Nephron progenitor cell (in vitro differentiated cells): ENCODE measurements around the gene SMIM13.

Experiments used
- DNase-seq: peaks from one replicate; pipeline ENCODE4 v3.0.0; 2021
- H3K27ac Mint-ChIP-seq: 2 replicates; pipeline ENCODE4 v1.8.0; 2021; ENCODE audit warnings: mild to moderate bottlenecking, moderate library complexity, mixed read lengths
- H3K27me3 Mint-ChIP-seq: 2 replicates; pipeline ENCODE4 v1.8.0; 2021; ENCODE audit warnings: mild to moderate bottlenecking, low read depth, mixed read lengths; ENCODE audit not compliant: poor library complexity
- H3K36me3 Mint-ChIP-seq: 2 replicates; pipeline ENCODE4 v1.8.0; 2021; ENCODE audit warnings: low read depth, mixed read lengths
- H3K4me1 Mint-ChIP-seq: 2 replicates; pipeline ENCODE4 v1.8.0; 2021; ENCODE audit warnings: mixed read lengths
- H3K4me3 Mint-ChIP-seq: 2 replicates; pipeline ENCODE4 v1.8.0; 2021; ENCODE audit warnings: mild to moderate bottlenecking, moderate library complexity, mixed read lengths
- H3K9me3 Mint-ChIP-seq: 2 replicates; pipeline ENCODE4 v1.8.0; 2021; ENCODE audit warnings: mild to moderate bottlenecking, moderate library complexity, mixed read lengths
- CTCF ChIP-seq: fragments of 200-600 bp; sonication (generic); IDR thresholded peaks from 2 replicates; pipeline ENCODE4 v1.5.0; 2021; ENCODE audit warnings: antibody characterized with exemption

The SMIM13 gene

GRCh38 chr6:11144393-11144851 lies 50.8 kb downstream of the SMIM13 start:
- Mint-ChIP-seq H3K4me1 (peaks cover 6% of the 10 kb centered on the region), H3K4me3 (no peak overlapping the region), H3K27me3 (no peaks in the 10 kb centered on the region), H3K9me3 (no peaks in the 10 kb centered on the region), H3K36me3 (no peaks in the 10 kb centered on the region), H3K27ac (no peak overlapping the region)
- DNase-seq: peak; percentile 80
- TF ChIP-seq CTCF: peak; percentile 84

DNA sequence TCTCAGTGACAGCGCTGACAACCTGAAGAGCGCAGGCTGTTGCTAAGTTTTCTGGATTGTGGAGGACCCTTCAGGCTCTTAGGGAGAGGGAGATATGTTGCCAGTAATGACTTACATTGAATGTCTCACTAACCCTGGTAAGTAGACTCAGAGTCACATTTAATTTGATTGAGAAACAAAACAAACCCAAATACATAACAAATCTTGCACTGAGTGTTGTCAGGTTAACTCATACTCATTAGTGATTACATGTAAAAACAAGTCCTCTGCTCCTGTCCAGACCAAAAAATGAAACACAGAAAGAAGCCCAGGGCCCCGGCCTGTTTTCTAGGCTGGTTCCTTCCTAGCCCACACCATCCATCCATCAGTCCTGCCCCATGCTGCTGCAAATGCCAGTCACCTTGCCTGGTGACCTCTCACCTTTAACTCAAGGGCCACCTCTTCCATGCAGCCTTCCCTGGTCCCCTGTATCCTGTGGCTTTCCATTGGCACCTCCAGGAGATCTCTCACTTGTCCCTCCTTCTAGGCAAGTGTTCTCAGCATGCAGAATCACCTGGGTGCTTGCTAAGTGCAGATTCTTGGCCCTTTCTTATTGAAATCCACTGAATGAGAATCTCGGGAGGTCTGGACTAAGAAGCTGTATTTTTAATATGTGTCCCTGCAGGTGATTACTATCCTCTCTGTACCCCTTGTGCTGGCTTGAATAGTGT lies 52.6 kb downstream of the SMIM13 start:
- peaks cover 5% of the 10 kb centered on the region for H3K27me3 Mint-ChIP-seq
- H3K36me3 Mint-ChIP-seq: no peaks in the 10 kb centered on the region
- no peak for DNase-seq
- no peak overlapping the region for H3K27ac Mint-ChIP-seq
- no peak overlapping the region for H3K4me3 Mint-ChIP-seq
- TF ChIP-seq CTCF: no peak
- no peaks in the 10 kb centered on the region for H3K9me3 Mint-ChIP-seq
- H3K4me1 Mint-ChIP-seq: peaks cover 6% of the 10 kb centered on the region

DNA sequence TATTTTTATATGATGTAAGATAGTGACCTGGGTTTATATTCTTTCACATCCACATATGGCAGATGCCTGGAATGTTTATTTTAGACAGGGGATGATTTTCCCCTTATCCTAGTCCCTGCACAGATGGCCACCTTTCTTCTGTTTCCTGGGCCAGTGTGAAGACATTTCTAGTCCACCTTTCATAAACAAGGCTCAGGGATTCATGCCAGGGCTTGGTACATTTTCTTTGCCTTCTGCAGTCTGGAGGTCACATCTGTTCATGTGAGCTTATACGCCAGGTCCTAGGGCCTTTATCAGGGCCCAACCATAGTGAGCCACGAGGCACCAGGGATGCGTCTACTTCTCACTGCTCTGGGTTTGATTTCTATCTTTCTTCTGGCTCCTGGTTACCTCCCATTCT lies 55.9 kb downstream of the SMIM13 start:
- no peak for TF ChIP-seq CTCF
- Mint-ChIP-seq H3K9me3 (no peaks in the 10 kb centered on the region), H3K4me3 (no peak overlapping the region), H3K4me1 (peaks cover 7% of the 10 kb centered on the region), H3K27ac (no peak overlapping the region), H3K36me3 (no peaks in the 10 kb centered on the region), H3K27me3 (peaks cover 19% of the 10 kb centered on the region)
- DNase-seq: no peak

- no peak overlapping the region for H3K27ac Mint-ChIP-seq
- no peak overlapping the region for H3K4me3 Mint-ChIP-seq
- no peaks in the 10 kb centered on the region for H3K9me3 Mint-ChIP-seq
- H3K27me3 Mint-ChIP-seq: peaks cover 19% of the 10 kb centered on the region
- H3K4me1 Mint-ChIP-seq: peaks cover 7% of the 10 kb centered on the region
- no peak for TF ChIP-seq CTCF
- H3K36me3 Mint-ChIP-seq: no peaks in the 10 kb centered on the region
- DNase-seq: no peak
These were observed 57.9 kb downstream of the SMIM13 start for GRCh38 chr6:11151488-11151887.

GRCh38 chr6:11152581-11152980 lies 58.9 kb downstream of the SMIM13 start:
- Mint-ChIP-seq H3K4me3 (no peak overlapping the region), H3K36me3 (no peaks in the 10 kb centered on the region), H3K27ac (no peak overlapping the region), H3K4me1 (peaks cover 7% of the 10 kb centered on the region), H3K27me3 (peaks cover 19% of the 10 kb centered on the region), H3K9me3 (no peaks in the 10 kb centered on the region)
- TF ChIP-seq CTCF: no peak
- no peak for DNase-seq

DNA sequence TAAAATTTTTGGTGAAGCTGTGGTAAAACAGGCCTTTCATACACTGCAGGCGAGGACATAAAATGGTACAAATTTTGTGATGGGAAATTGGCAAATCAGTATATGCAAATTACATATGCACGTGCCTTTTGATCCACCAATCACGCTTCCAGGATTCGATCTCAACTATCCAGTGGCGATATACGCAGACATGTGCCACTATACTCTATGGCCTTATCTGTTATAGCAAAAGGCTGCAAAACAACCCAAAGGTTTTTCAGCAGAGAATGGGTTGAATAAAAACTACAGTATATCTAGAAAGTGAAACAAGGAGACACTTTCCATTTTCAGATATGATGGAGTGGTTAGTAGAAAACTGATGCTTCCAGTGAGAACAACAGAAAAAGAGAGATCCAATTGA lies 59.8 kb downstream of the SMIM13 start:
- peaks cover 7% of the 10 kb centered on the region for H3K4me1 Mint-ChIP-seq
- no peaks in the 10 kb centered on the region for H3K9me3 Mint-ChIP-seq
- peak overlapping the region; percentile 77 for H3K4me3 Mint-ChIP-seq
- peaks cover 19% of the 10 kb centered on the region for H3K27me3 Mint-ChIP-seq
- no peak for TF ChIP-seq CTCF
- no peak for DNase-seq
- H3K36me3 Mint-ChIP-seq: no peaks in the 10 kb centered on the region
- H3K27ac Mint-ChIP-seq: no peak overlapping the region
